OCI-LY7 (cell line): ENCODE results near the gene TIMM50.
"Not testable (repeated sequence)": the region's sequence is repeated elsewhere in the genome, so short reads cannot be mapped to it uniquely, and the experiment has no call there.

Source experiments
- EZH2phosphoT487 ChIP-seq: fragments of 200-600 bp; sonication (generic); IDR thresholded peaks from 2 replicates; pipeline ENCODE4 v1.6.1; 2018; ENCODE audit warnings: low read depth, borderline replicate concordance, mild to moderate bottlenecking, mixed run types, antibody characterized with exemption, low read length, moderate library complexity, mixed read lengths
- TF ChIP-seq, protein P1 (sequence below): fragments of 200-600 bp; sonication (generic); conservative IDR thresholded peaks from 2 replicates; pipeline ENCODE4 v1.5.1; 2014; ENCODE audit warnings: mild to moderate bottlenecking, antibody characterized with exemption, low read length, moderate library complexity, mixed read lengths

DNA sequence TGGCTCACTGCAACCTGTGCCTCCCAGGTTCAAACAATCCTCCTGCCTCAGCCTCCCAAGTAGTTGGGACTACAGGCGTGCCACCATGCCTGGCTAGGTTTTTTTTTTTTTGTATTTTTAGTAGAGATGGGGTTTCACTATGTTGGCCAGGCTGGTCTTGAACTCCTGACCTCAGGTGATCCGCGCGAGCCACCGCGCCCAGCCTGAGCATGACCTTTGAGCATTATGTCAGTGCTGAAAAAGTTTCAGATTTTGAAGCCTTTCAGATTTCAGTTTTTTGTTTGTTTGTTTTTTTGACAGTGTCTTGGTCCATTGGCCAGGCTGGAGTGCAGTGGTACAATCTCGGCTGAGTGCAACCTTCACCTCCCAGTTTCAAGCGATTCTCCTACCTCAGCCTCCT is 29.4 kb upstream of the TIMM50 start:
- TF ChIP-seq, protein P1, sequence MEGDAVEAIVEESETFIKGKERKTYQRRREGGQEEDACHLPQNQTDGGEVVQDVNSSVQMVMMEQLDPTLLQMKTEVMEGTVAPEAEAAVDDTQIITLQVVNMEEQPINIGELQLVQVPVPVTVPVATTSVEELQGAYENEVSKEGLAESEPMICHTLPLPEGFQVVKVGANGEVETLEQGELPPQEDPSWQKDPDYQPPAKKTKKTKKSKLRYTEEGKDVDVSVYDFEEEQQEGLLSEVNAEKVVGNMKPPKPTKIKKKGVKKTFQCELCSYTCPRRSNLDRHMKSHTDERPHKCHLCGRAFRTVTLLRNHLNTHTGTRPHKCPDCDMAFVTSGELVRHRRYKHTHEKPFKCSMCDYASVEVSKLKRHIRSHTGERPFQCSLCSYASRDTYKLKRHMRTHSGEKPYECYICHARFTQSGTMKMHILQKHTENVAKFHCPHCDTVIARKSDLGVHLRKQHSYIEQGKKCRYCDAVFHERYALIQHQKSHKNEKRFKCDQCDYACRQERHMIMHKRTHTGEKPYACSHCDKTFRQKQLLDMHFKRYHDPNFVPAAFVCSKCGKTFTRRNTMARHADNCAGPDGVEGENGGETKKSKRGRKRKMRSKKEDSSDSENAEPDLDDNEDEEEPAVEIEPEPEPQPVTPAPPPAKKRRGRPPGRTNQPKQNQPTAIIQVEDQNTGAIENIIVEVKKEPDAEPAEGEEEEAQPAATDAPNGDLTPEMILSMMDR = not testable (repeated sequence)
- not testable (repeated sequence) for TF ChIP-seq EZH2phosphoT487
